Measurements from ENCODE around the gene FBXW10B.
"Not testable (repeated sequence)": the region's sequence is repeated elsewhere in the genome, so short reads cannot be mapped to it uniquely, and the experiment has no call there.

DNA sequence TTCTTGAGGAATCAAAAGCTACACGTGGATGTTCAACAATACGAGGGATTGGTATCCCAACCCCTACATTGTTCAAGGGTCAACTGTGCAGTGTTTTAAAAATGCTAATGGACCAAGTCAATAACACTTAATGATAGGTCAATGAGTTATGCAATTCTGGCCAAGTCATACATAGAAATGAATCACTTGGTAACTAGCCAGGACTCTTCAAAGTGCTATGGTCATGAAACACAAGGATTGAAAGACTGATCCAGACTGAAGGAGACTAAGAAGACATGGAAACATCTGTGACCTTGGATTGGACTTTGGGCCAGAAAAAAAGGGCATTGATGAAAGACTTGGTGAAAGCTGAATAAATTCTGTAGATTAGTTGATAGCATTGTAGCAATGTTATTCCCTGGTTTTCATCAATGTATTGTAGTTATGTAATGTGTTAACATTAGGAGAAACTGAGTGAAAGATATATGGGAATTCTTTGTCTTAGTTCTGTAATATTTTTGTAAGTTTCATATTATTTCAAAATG is 11.5 kb upstream of the FBXW10B start:
- not testable (repeated sequence) for TF ChIP-seq SP1 (IDR thresholded peaks at IDR 0.05); HDGF (IDR thresholded peaks at IDR 0.05; ENCODE audit: borderline replicate concordance); NFRKB (IDR thresholded peaks at IDR 0.05); FOXK2 (IDR thresholded peaks at IDR 0.05); ZNF384 (IDR thresholded peaks at IDR 0.05); TARDBP (IDR thresholded peaks at IDR 0.05); FOXA1 (IDR thresholded peaks at IDR 0.05); FOXM1 (IDR thresholded peaks at IDR 0.05; ENCODE audit: borderline replicate concordance); SUZ12 (IDR thresholded peaks at IDR 0.05); LEF1 (IDR thresholded peaks at IDR 0.05; ENCODE audit: borderline replicate concordance); ARNT (IDR thresholded peaks at IDR 0.05); BHLHE40 (IDR thresholded peaks at IDR 0.05; ENCODE audit: borderline replicate concordance)
- TF ChIP-seq, protein P1, sequence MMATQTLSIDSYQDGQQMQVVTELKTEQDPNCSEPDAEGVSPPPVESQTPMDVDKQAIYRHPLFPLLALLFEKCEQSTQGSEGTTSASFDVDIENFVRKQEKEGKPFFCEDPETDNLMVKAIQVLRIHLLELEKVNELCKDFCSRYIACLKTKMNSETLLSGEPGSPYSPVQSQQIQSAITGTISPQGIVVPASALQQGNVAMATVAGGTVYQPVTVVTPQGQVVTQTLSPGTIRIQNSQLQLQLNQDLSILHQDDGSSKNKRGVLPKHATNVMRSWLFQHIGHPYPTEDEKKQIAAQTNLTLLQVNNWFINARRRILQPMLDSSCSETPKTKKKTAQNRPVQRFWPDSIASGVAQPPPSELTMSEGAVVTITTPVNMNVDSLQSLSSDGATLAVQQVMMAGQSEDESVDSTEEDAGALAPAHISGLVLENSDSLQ (IDR thresholded peaks at IDR 0.05), result not testable (repeated sequence)
